H1 (cell line): Measurements from ENCODE around the gene GSTA2. TPM values are rescaled to one million over a fixed set of nuclear protein-coding genes. Genes with fewer than 3 reads are reported as not detected.

Experiments
- CTCF ChIA-PET: fragments of 300-600 bp; sonication (Branson Sonifier 250); formaldehyde crosslinking; loops from one replicate; lab custom pipeline; 2021; ENCODE audit not compliant: partially characterized antibody; lab: Charles Lee
- POLR2A ChIA-PET: fragments of 300-600 bp; sonication (Branson Sonifier 250); formaldehyde crosslinking; loops from one replicate; lab custom pipeline; 2021; ENCODE audit warnings: inconsistent platforms; ENCODE audit not compliant: partially characterized antibody; lab: Charles Lee
- DNase-seq, 2 experiments: peaks; one replicate each; pipeline versions ENCODE4 v3.0.0 to v3.0.0-alpha.2; 2010 to 2022; ENCODE audit warnings: low spot score in 2 of 2, low read depth in 1 of 2, mixed read lengths in 1 of 2
- FAIRE-seq: peaks from 2 replicates; lab custom pipeline; 2011; peaks lifted over from hg19 to GRCh38; lab: Jason Lieb, UNC
- H2AFZ ChIP-seq: 2 replicates; pipeline ENCODE4 v1.8.1; 2012; ENCODE audit warnings: low read length, inconsistent platforms
- H2AK5ac ChIP-seq: 2 replicates; pipeline ENCODE4 v1.6.1; 2013; ENCODE audit warnings: low read depth, low read length
- H2BK120ac ChIP-seq: replicated peaks from 2 replicates; pipeline ENCODE3; 2013; ENCODE audit warnings: low read depth, low read length, inconsistent platforms
- H2BK12ac ChIP-seq: 2 replicates; pipeline ENCODE4 v1.6.1; 2013; ENCODE audit warnings: low read depth, low read length
- H2BK15ac ChIP-seq: 2 replicates; pipeline ENCODE4 v1.6.1; 2013; ENCODE audit warnings: low read length
- H2BK20ac ChIP-seq: 2 replicates; pipeline ENCODE4 v1.6.1; 2013; ENCODE audit warnings: low read length
- H2BK5ac ChIP-seq: 2 replicates; pipeline ENCODE4 v1.6.1; 2013; ENCODE audit warnings: low read depth, low read length
- H3K14ac ChIP-seq: 2 replicates; pipeline ENCODE4 v1.6.1; 2013; ENCODE audit warnings: inconsistent platforms; ENCODE audit not compliant: insufficient read length
- H3K18ac ChIP-seq: 2 replicates; pipeline ENCODE4 v1.6.1; 2013; ENCODE audit warnings: low read length; ENCODE audit errors: extremely low read depth
- H3K23ac ChIP-seq: 2 replicates; pipeline ENCODE4 v1.6.1; 2013; ENCODE audit warnings: inconsistent platforms; ENCODE audit not compliant: insufficient read length
- H3K23me2 ChIP-seq: 2 replicates; pipeline ENCODE4 v1.6.1; 2013; ENCODE audit warnings: low read depth, low read length
- H3K27ac ChIP-seq: 2 replicates; pipeline ENCODE4 v1.6.1; 2011; ENCODE audit warnings: low read depth, low read length, inconsistent platforms
- H3K27me3 ChIP-seq, 4 experiments: replicated peaks in 1 of 4; 1 replicate in 1 of 4; 2 replicates in 3 of 4; pipeline versions ENCODE4 v1.6.1 to v1.8.1; 2011 to 2013; ENCODE audit warnings: low read length in 3 of 4, mild to moderate bottlenecking in 3 of 4, inconsistent platforms in 2 of 4, mixed read lengths in 2 of 4, moderate library complexity in 1 of 4; ENCODE audit not compliant: control insufficient read depth in 3 of 4, insufficient read depth in 3 of 4; ENCODE audit errors: extremely low read depth in 1 of 4
- H3K36me3 ChIP-seq, 4 experiments: 2 replicates each; pipeline versions ENCODE4 v1.6.1 to v1.8.1; 2011 to 2013; ENCODE audit warnings: mild to moderate bottlenecking in 4 of 4, low read length in 3 of 4, moderate library complexity in 2 of 4, control low read depth in 1 of 4, inconsistent platforms in 1 of 4; ENCODE audit not compliant: insufficient read depth in 4 of 4, control insufficient read depth in 2 of 4
- H3K4ac ChIP-seq: replicated peaks from 2 replicates; pipeline ENCODE3; 2013; ENCODE audit warnings: low read length, low read depth, mixed read lengths, inconsistent platforms; ENCODE audit not compliant: insufficient read length
- H3K4me1 ChIP-seq, 4 experiments: replicated peaks in 1 of 4; 1 replicate in 1 of 4; 2 replicates in 3 of 4; pipeline versions ENCODE4 v1.6.1 to v1.8.1; 2011 to 2013; ENCODE audit warnings: low read length in 3 of 4, inconsistent platforms in 2 of 4, mixed read lengths in 1 of 4; ENCODE audit not compliant: insufficient read depth in 4 of 4, control insufficient read depth in 3 of 4
- H3K4me2 ChIP-seq, 2 experiments: 2 replicates each; pipeline versions ENCODE4 v1.6.1 to v1.8.1; 2011 to 2013; ENCODE audit warnings: low read depth in 2 of 2, low read length in 2 of 2, control low read depth in 1 of 2, inconsistent platforms in 1 of 2, mild to moderate bottlenecking in 1 of 2; ENCODE audit not compliant: insufficient read depth in 1 of 2
- H3K4me3 ChIP-seq, 4 experiments: fragments of 200-600, 300-600 bp in 1 of 4; sonication (generic), shearing (Covaris generic), sonication (Bioruptor Twin) in 1 of 4; 2 replicates each; pipeline versions ENCODE4 v1.5.1 to v1.8.1; 2011 to 2016; ENCODE audit warnings: low read length in 4 of 4, low read depth in 3 of 4, control low read depth in 2 of 4, inconsistent platforms in 2 of 4, mild to moderate bottlenecking in 2 of 4, mixed read lengths in 1 of 4, moderate library complexity in 1 of 4; ENCODE audit not compliant: insufficient read depth in 2 of 4; ENCODE audit errors: extremely low read depth in 1 of 4
- H3K56ac ChIP-seq: replicated peaks from 2 replicates; pipeline ENCODE3; 2013; ENCODE audit warnings: low read depth, mild to moderate bottlenecking, mixed read lengths, low read length, inconsistent platforms; ENCODE audit not compliant: insufficient read length
- H3K79me1 ChIP-seq: 2 replicates; pipeline ENCODE4 v1.6.1; 2013; ENCODE audit warnings: low read depth, low read length, control low read depth
- H3K79me2 ChIP-seq, 2 experiments: 2 replicates each; pipeline versions ENCODE4 v1.6.1 to v1.8.1; 2012 to 2013; ENCODE audit warnings: low read length in 2 of 2, mild to moderate bottlenecking in 2 of 2, inconsistent platforms in 1 of 2; ENCODE audit not compliant: insufficient read depth in 2 of 2, control insufficient read depth in 1 of 2
- H3K9ac ChIP-seq, 4 experiments: replicated peaks in 1 of 4; 1 replicate in 1 of 4; 2 replicates in 3 of 4; pipeline versions ENCODE4 v1.6.1 to v1.8.1; 2011 to 2013; ENCODE audit warnings: low read depth in 3 of 4, low read length in 3 of 4, control low read depth in 2 of 4, mild to moderate bottlenecking in 2 of 4, moderate library complexity in 2 of 4, inconsistent platforms in 1 of 4; ENCODE audit errors: extremely low read depth in 1 of 4
- H3K9me3 ChIP-seq, 2 experiments: 2 replicates each; pipeline versions ENCODE4 v1.6.1 to v1.8.1; 2012 to 2013; ENCODE audit warnings: mild to moderate bottlenecking in 2 of 2, moderate library complexity in 2 of 2, control low read depth in 1 of 2, inconsistent platforms in 1 of 2, low read depth in 1 of 2, low read length in 1 of 2, mixed read lengths in 1 of 2; ENCODE audit not compliant: insufficient read depth in 2 of 2
- H4K20me1 ChIP-seq, 2 experiments: replicated peaks in 1 of 2; 2 replicates each; pipeline versions ENCODE3 to v1.8.1; 2011 to 2013; ENCODE audit warnings: inconsistent platforms in 2 of 2, low read length in 2 of 2, mild to moderate bottlenecking in 1 of 2; ENCODE audit not compliant: insufficient read depth in 2 of 2, control insufficient read depth in 1 of 2
- H4K5ac ChIP-seq: 2 replicates; pipeline ENCODE4 v1.6.1; 2013; ENCODE audit warnings: low read length, low read depth, mixed read lengths, inconsistent platforms; ENCODE audit not compliant: insufficient read length
- H4K8ac ChIP-seq: 2 replicates; pipeline ENCODE4 v1.8.0; 2013; ENCODE audit warnings: mild to moderate bottlenecking, moderate library complexity, low read length, inconsistent platforms; ENCODE audit not compliant: insufficient read depth; ENCODE audit errors: extremely low read depth
- H4K91ac ChIP-seq: replicated peaks from 2 replicates; pipeline ENCODE3; 2013; ENCODE audit warnings: low read length, mixed read lengths, inconsistent platforms; ENCODE audit not compliant: insufficient read length
- CBX5 ChIP-seq: fragments of 300-800, 300-1000 bp; sonication (generic); IDR thresholded peaks from 2 replicates; pipeline ENCODE4 v1.7.1; 2016; ENCODE audit warnings: antibody characterized with exemption, low read length, low read depth
- E2F6 ChIP-seq: IDR thresholded peaks from 2 replicates; pipeline ENCODE4 v1.6.1; 2012; ENCODE audit warnings: inconsistent platforms
- POLR2AphosphoS5 ChIP-seq: IDR thresholded peaks from 2 replicates; pipeline ENCODE4 v1.6.1; 2011; ENCODE audit warnings: low read depth, low read length
- RFX5 ChIP-seq: IDR thresholded peaks from 2 replicates; pipeline ENCODE4 v1.6.1; 2011; ENCODE audit warnings: low read depth, low read length, improper control_type of control experiment, borderline replicate concordance
- RXRA ChIP-seq: IDR thresholded peaks from 2 replicates; pipeline ENCODE4 v1.6.1; 2011; ENCODE audit warnings: low read depth, mild to moderate bottlenecking, low read length, moderate library complexity; ENCODE audit not compliant: insufficient read depth
- SIRT6 ChIP-seq: IDR thresholded peaks from one replicate; pipeline ENCODE4 v1.7.1; 2012; ENCODE audit warnings: low read length, inconsistent platforms
- SIX5 ChIP-seq: IDR thresholded peaks from 2 replicates; pipeline ENCODE4 v1.6.1; 2011; ENCODE audit warnings: mild to moderate bottlenecking, low read depth, low read length
- TAF7 ChIP-seq: optimal IDR thresholded peaks from 2 replicates; pipeline ENCODE3; 2011; ENCODE audit warnings: low read depth, mild to moderate bottlenecking, inconsistent platforms, low read length, moderate library complexity, borderline replicate concordance
- ZNF274 ChIP-seq: IDR thresholded peaks from 2 replicates; pipeline ENCODE4 v1.7.0; 2012; ENCODE audit warnings: low read length, borderline replicate concordance; ENCODE audit errors: extremely low read depth
- WGBS, 2 experiments: shearing (Covaris generic) in 1 of 2; methylation state at CpG; one replicate each; pipeline versions ENCODE4 v1.1.6 to v1.1.7; 2013 to 2015; ENCODE audit warnings: low lambda C conversion rate in 2 of 2, mixed read lengths in 2 of 2, inconsistent platforms in 1 of 2, low coverage in 1 of 2, missing lambda C conversion rate in 1 of 2; ENCODE audit not compliant: insufficient replicate concordance in 2 of 2, insufficient coverage in 1 of 2, insufficient read length in 1 of 2; ENCODE audit errors: extremely low coverage in 1 of 2, missing lambda C conversion rate in 1 of 2; 5-methylcytosine and 5-hydroxymethylcytosine counted together
- polyA plus RNA-seq, 7 experiments: library from polyadenylated mRNA; depleted of rRNA in 3 of 7; stranded (reverse) in 5 of 7; unstranded in 2 of 7; fragments of >200 nt in 5 of 7; fragments of 200-250 nt in 2 of 7; gene quantifications; 1 replicate in 5 of 7; 2 replicates in 1 of 7; 4 replicates in 1 of 7; pipeline versions ENCODE4 v1.2.1 to v1.2.3, GENCODE V29; 2011 to 2013; ENCODE audit warnings: missing spikeins in 2 of 7, mixed read lengths in 2 of 7
- total RNA-seq: library from RNA; stranded (reverse); fragmentation: NEBNext Ultra II Directional; extraction: Animal tissue kit (Norgen Biotek cat#: 25700); gene quantifications from 2 replicates; pipeline ENCODE4 v1.2.1, GENCODE V29; 2021

The GSTA2 gene
- total and polyA plus RNA-seq, 2 of the 8 experiments (the other 6 are each of a cell fraction or from before 2014, with no cell fraction given): 0.05 TPM; not detected in 1

- Histone ChIP-seq H3K14ac (no peak overlapping the region), H2BK5ac (no peak overlapping the region), H2BK12ac (no peak overlapping the region), H3K23me2 (no peaks in the 10 kb centered on the region), H3K9ac (no peak overlapping the region), H4K8ac (no peak overlapping the region), H2BK15ac (no peak overlapping the region), H3K56ac (no peak overlapping the region), H3K9me3 (no peaks in the 10 kb centered on the region), H4K91ac (no peak overlapping the region), H3K79me2 (no peaks in the 10 kb centered on the region), H3K27me3 (no peaks in the 10 kb centered on the region), H2BK120ac (no peak overlapping the region), H2BK20ac (no peak overlapping the region), H3K4ac (no peak overlapping the region), H3K36me3 (no peaks in the 10 kb centered on the region), H3K18ac (no peak overlapping the region), H4K5ac (no peak overlapping the region), H4K20me1 (no peaks in the 10 kb centered on the region), H3K79me1 (no peaks in the 10 kb centered on the region), H2AK5ac (no peak overlapping the region), H3K4me2 (no peak overlapping the region), H3K4me1 (no peaks in the 10 kb centered on the region), H3K4me3 (no peak overlapping the region), H3K23ac (no peak overlapping the region), H2AFZ (no peak overlapping the region; the same call in 1 of the 2 replicates), H3K27ac (no peak overlapping the region)
- FAIRE-seq (no peak), DNase-seq (no peak)
- 75% methylated on average over 1 of the region's 1 CpG; no CpG with 5 or more reads in 1 of the 2 experiments for WGBS, 2 experiments
- ChIA-PET CTCF (interaction anchor here (1.2 to 2.6 kb wide), 2 partner anchors 40 to 79 kb away, joined by 5 to 10 read pairs; partner anchors contain the start of gene GSTA2), POLR2A (interaction anchor here (0.6 to 1.5 kb wide), 2 partner anchors 9 to 175 kb away, joined by 3 to 4 read pairs; no protein-coding TSS in a partner anchor)
- TF ChIP-seq SIRT6 (no peak), POLR2AphosphoS5 (no peak), TAF7 (no peak), CBX5 (no peak), ZNF274 (no peak), RFX5 (no peak), RXRA (no peak), SIX5 (no peak), E2F6 (no peak)
Measured at GRCh38 chr6:52802806-52803205, 39.5 kb upstream of the GSTA2 start.
